ENCODE measurements around the gene RRP8. TPM values are rescaled to one million over a fixed set of nuclear protein-coding genes. Genes with fewer than 3 reads are reported as not detected.

RRP8 gene
- total and polyA plus RNA-seq, 5 donors from 2014 or later = 21.0 to 30.9 (median 23.6) TPM

DNA sequence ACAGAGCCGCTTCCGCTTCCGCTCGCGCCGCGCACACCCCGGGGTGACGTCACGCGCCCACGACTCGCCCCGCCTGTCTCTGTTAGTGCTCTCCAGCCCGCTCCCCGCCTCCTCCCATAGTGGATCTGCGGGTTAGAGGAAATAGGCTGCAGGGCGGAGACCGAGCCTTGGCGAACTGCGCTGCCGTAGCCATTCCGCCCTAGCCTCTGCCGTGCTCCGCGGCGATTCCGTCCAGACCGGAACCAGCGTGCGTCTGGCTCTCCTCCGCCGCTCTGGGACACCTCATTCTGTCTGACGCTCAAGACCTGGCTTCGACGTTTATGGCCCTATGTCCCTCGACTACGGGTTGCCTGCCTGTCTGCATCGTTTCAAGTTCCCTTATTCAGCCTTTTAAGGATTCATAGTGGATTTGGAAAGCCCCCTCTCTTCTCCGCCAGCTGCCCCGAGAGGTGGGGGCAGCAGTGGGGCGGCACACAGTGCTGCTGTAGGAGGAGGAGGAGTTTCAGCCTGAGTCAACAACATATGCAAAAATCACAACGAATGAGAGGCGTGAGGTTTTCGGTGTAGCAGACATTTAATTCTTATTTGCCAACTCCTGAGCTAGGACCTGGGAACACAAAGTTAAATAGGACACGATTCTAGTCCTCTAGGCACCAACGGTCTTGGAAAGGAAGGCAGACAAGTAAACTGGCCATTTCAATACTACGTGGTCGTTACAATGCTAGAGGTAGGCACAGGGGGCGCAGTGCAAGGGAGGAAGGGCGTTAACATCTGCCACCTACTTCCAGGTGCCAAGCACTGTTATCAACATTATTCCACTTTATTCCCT, 9.0 kb upstream of the RRP8 start, which contains the start of gene TAF10:
Gene TAF10 (minus strand): TSS at position 4 of the 829 bp plus-strand sequence. CDS start 27 bp downstream, outside the sequence.
- peaks cover 45% of the 10 kb centered on the region for H3K4me1 ChIP-seq (ENCODE audit: control insufficient read depth, insufficient read depth, low read length, poor library complexity, severe bottlenecking)
- Mint-ChIP-seq H3K27ac (peak within 1 kb of the TSS in 2 of 3 donors; percentile 98), H3K36me3 (peaks cover 36% of the 10 kb centered on the region), H3K4me1 (peaks cover 0 to 52% (median 36%) of the 10 kb centered on the region in 4 donors), H3K4me3 (peak within 1 kb of the TSS in 3 of 4 donors; percentile 92 to 95 (median 94)), H3K9me3 (no peaks in the 10 kb centered on the region), H3K27me3 (no peaks in the 10 kb centered on the region)
- DNase-seq (peak; percentile 94 to 98 (median 95)), ATAC-seq (ENCODE audit: low read depth in 2 of 2) (peak; percentile 89 to 90)
- peak within 1 kb of the TSS; percentile 96 for H3K4me3 ChIP-seq (ENCODE audit: low read depth, low read length)
- H3K27ac ChIP-seq (ENCODE audit: insufficient read depth, low read length, poor library complexity, severe bottlenecking) = peak within 1 kb of the TSS; percentile 95
- H3K27me3 ChIP-seq (ENCODE audit: control insufficient read depth, insufficient read depth, low read length) = no peaks in the 10 kb centered on the region
- H3K36me3 ChIP-seq (ENCODE audit: control insufficient read depth, insufficient read depth, low read length) = peaks cover 52% of the 10 kb centered on the region
- no peaks in the 10 kb centered on the region for H3K9me3 ChIP-seq (ENCODE audit: control insufficient read depth in 2 of 2, low read length in 2 of 2)

- Mint-ChIP-seq H3K9me3 (no peaks in the 10 kb centered on the region), H3K27me3 (no peaks in the 10 kb centered on the region), H3K4me1 (peaks cover 0 to 51% (median 38%) of the 10 kb centered on the region in 4 donors), H3K27ac (peak overlapping the region in 2 of 3 donors; percentile 98), H3K36me3 (peaks cover 36% of the 10 kb centered on the region), H3K4me3 (peak overlapping the region in 3 of 4 donors; percentile 92 to 95 (median 94))
- peak overlapping the region; percentile 95 for H3K27ac ChIP-seq (ENCODE audit: insufficient read depth, low read length, poor library complexity, severe bottlenecking)
- peaks cover 45% of the 10 kb centered on the region for H3K4me1 ChIP-seq (ENCODE audit: control insufficient read depth, insufficient read depth, low read length, poor library complexity, severe bottlenecking)
- ATAC-seq (ENCODE audit: low read depth in 2 of 2) (peak; percentile 1 to 9), DNase-seq (no peak)
- peaks cover 50% of the 10 kb centered on the region for H3K36me3 ChIP-seq (ENCODE audit: control insufficient read depth, insufficient read depth, low read length)
- H3K4me3 ChIP-seq (ENCODE audit: low read depth, low read length) = no peak overlapping the region
- H3K27me3 ChIP-seq (ENCODE audit: control insufficient read depth, insufficient read depth, low read length) = no peaks in the 10 kb centered on the region
- no peaks in the 10 kb centered on the region for H3K9me3 ChIP-seq (ENCODE audit: control insufficient read depth in 2 of 2, low read length in 2 of 2)
These were observed 8.5 kb upstream of the RRP8 start for GRCh38 chr11:6611963-6612212.

DNA sequence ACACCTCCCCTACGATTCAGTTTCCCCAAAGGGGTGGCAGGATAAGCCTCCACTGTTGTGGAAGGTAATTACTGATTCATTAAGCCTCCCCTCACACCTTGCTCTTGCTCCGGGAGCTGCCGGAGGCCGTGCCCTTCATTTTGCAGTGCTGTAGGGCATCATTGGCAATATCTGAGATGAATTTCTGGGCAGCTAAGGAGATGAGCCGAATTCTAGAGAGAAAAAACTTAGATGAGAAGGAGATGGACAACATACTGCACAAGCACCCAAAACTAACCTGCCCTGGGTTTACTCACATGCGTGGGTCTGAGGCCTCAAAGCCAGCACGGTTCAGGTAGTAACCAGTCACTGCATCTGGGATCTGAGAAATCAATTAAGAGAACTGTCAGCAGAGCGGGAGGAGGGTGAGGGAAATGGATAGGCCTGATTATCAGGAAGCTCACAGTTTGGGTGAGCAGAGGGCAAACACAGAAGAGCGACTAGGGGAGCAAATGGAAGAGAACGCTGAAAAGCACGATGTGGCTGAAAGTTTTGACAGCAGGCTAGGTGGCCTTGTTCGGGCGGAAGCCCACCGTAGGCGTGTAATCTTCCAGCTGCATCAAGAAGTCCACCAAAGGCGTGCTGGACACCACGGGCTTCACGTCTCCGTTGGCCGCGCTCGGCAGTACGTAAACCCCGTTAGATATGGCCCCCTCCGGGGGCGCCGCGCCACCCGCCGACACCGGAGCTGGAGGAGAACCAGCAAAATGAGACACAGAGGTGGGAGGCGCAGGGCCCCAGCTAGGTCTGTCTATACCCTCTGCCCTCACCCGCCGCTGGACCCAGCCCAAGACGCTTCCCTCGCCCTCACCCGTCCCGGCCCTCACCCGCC, 7.9 kb upstream of the RRP8 start:
- peaks cover 48% of the 10 kb centered on the region for H3K4me1 ChIP-seq (ENCODE audit: control insufficient read depth, insufficient read depth, low read length, poor library complexity, severe bottlenecking)
- H3K4me3 Mint-ChIP-seq = peak overlapping the region in 3 of 4 donors; percentile 92 to 95 (median 94)
- no peaks in the 10 kb centered on the region for H3K9me3 Mint-ChIP-seq
- peaks cover 33% of the 10 kb centered on the region for H3K36me3 Mint-ChIP-seq
- no peaks in the 10 kb centered on the region for H3K27me3 Mint-ChIP-seq
- peaks cover 2 to 47% (median 40%) of the 10 kb centered on the region in 4 donors for H3K4me1 Mint-ChIP-seq
- peak overlapping the region; percentile 95 for H3K27ac ChIP-seq (ENCODE audit: insufficient read depth, low read length, poor library complexity, severe bottlenecking)
- peak overlapping the region in 2 of 3 donors; percentile 98 for H3K27ac Mint-ChIP-seq
- ATAC-seq (ENCODE audit: low read depth in 2 of 2) (no peak), DNase-seq (peak in 1 of 3 donors; percentile 42)
- H3K36me3 ChIP-seq (ENCODE audit: control insufficient read depth, insufficient read depth, low read length) = peaks cover 44% of the 10 kb centered on the region
- H3K9me3 ChIP-seq (ENCODE audit: control insufficient read depth in 2 of 2, low read length in 2 of 2) = no peaks in the 10 kb centered on the region
- H3K4me3 ChIP-seq (ENCODE audit: low read depth, low read length) = peak overlapping the region; percentile 71
- H3K27me3 ChIP-seq (ENCODE audit: control insufficient read depth, insufficient read depth, low read length) = no peaks in the 10 kb centered on the region

DNA sequence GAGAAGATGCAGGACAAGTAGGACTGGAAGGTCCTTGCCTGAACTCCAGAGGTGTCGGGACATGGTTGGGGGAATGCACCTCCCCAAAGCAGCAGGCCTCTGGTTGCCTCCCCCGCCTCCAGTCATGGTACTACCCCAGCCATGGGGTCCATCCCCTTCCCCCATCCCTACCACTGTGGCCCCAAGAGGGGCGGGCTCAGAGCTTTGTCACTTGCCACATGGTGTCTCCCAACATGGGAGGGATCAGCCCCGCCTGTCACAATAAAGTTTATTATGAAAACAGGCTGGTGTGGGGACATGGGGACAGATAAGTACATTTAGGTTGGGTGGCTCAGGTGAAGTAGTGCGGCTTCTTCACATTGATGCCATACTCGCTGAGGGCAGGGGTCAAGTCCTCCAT, 7.2 kb upstream of the RRP8 start:
- peaks cover 38% of the 10 kb centered on the region for H3K36me3 ChIP-seq (ENCODE audit: control insufficient read depth, insufficient read depth, low read length)
- Mint-ChIP-seq H3K9me3 (no peaks in the 10 kb centered on the region), H3K27me3 (no peaks in the 10 kb centered on the region), H3K36me3 (peaks cover 27% of the 10 kb centered on the region), H3K4me1 (peaks cover 8 to 42% (median 34%) of the 10 kb centered on the region in 4 donors), H3K27ac (peak overlapping the region in 1 of 3 donors; percentile 98), H3K4me3 (peak overlapping the region in 3 of 4 donors; percentile 92 to 95 (median 94))
- H3K9me3 ChIP-seq (ENCODE audit: control insufficient read depth in 2 of 2, low read length in 2 of 2) = no peaks in the 10 kb centered on the region
- peak overlapping the region; percentile 95 for H3K27ac ChIP-seq (ENCODE audit: insufficient read depth, low read length, poor library complexity, severe bottlenecking)
- H3K4me3 ChIP-seq (ENCODE audit: low read depth, low read length) = peak overlapping the region; percentile 71
- DNase-seq (no peak), ATAC-seq (ENCODE audit: low read depth in 2 of 2) (no peak)
- H3K4me1 ChIP-seq (ENCODE audit: control insufficient read depth, insufficient read depth, low read length, poor library complexity, severe bottlenecking) = peaks cover 56% of the 10 kb centered on the region
- H3K27me3 ChIP-seq (ENCODE audit: control insufficient read depth, insufficient read depth, low read length) = no peaks in the 10 kb centered on the region

DNA sequence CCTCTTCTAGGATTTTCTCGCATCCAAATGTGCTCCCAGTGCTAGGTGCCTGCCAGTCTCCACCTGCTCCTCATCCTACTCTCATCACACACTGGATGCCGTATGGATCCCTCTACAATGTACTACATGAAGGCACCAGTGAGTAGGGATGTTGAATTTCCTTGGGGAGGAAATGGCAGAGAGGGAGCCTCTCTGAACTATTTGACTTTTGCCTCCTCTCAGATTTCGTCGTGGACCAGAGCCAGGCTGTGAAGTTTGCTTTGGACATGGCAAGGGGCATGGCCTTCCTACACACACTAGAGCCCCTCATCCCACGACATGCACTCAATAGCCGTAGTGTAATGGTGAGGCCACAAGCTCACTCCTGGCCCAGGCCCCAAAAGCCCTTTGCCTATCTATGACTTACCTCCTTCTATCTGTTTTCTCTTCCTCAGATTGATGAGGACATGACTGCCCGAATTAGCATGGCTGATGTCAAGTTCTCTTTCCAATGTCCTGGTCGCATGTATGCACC, 6.1 kb upstream of the RRP8 start:
- Histone ChIP-seq H3K4me1 (ENCODE audit: control insufficient read depth, insufficient read depth, low read length, poor library complexity, severe bottlenecking) (peaks cover 66% of the 10 kb centered on the region), H3K4me3 (ENCODE audit: low read depth, low read length) (no peak overlapping the region), H3K36me3 (ENCODE audit: control insufficient read depth, insufficient read depth, low read length) (peaks cover 36% of the 10 kb centered on the region), H3K27me3 (ENCODE audit: control insufficient read depth, insufficient read depth, low read length) (no peaks in the 10 kb centered on the region), H3K9me3 (ENCODE audit: control insufficient read depth in 2 of 2, low read length in 2 of 2) (no peaks in the 10 kb centered on the region), H3K27ac (ENCODE audit: insufficient read depth, low read length, poor library complexity, severe bottlenecking) (peak overlapping the region; percentile 57)
- DNase-seq (no peak), ATAC-seq (ENCODE audit: low read depth in 2 of 2) (no peak)
- Mint-ChIP-seq H3K4me3 (peak overlapping the region in 3 of 4 donors; percentile 62 to 94 (median 73)), H3K9me3 (no peaks in the 10 kb centered on the region), H3K4me1 (peaks cover 8 to 38% (median 30%) of the 10 kb centered on the region in 4 donors), H3K27me3 (no peaks in the 10 kb centered on the region), H3K36me3 (peaks cover 21% of the 10 kb centered on the region), H3K27ac (peak overlapping the region in 2 of 3 donors; percentile 2 to 98)

DNA sequence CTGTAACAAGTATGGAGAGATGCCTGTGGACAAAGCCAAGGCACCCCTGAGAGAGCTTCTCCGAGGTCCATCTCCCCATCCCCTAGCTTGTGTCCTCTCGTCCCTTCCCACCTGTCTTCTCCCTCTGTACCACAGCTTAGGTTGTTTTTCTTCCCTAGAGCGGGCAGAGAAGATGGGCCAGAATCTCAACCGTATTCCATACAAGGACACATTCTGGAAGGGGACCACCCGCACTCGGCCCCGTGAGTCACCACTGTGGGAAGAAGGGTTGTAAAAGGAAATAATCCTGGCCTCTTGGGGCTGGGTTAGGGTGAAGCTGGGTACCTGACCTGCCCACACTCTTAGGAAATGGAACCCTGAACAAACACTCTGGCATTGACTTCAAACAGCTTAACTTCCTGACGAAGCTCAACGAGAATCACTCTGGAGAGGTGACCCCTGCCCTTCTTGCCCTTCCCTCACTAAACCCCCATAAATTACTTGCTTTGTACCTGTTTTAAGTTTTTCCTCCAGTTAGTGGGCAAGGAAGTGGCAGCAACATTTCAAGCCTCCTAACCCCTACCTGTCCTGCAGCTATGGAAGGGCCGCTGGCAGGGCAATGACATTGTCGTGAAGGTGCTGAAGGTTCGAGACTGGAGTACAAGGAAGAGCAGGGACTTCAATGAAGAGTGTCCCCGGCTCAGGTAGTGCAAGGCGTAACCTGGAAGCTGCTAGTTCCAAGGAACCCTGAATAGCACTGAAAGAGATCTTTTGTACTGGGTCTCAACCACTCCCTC, 5.5 kb upstream of the RRP8 start:
- Histone ChIP-seq H3K27me3 (ENCODE audit: control insufficient read depth, insufficient read depth, low read length) (no peaks in the 10 kb centered on the region), H3K9me3 (ENCODE audit: control insufficient read depth in 2 of 2, low read length in 2 of 2) (no peaks in the 10 kb centered on the region), H3K4me3 (ENCODE audit: low read depth, low read length) (no peak overlapping the region), H3K4me1 (ENCODE audit: control insufficient read depth, insufficient read depth, low read length, poor library complexity, severe bottlenecking) (peaks cover 71% of the 10 kb centered on the region), H3K27ac (ENCODE audit: insufficient read depth, low read length, poor library complexity, severe bottlenecking) (peak overlapping the region; percentile 57), H3K36me3 (ENCODE audit: control insufficient read depth, insufficient read depth, low read length) (peaks cover 36% of the 10 kb centered on the region)
- ATAC-seq (ENCODE audit: low read depth in 2 of 2) (no peak), DNase-seq (no peak)
- Mint-ChIP-seq H3K4me3 (peak overlapping the region in 1 of 4 donors; percentile 16), H3K27ac (peak overlapping the region in 1 of 3 donors; percentile 98), H3K4me1 (peaks cover 8 to 38% (median 30%) of the 10 kb centered on the region in 4 donors), H3K36me3 (peaks cover 21% of the 10 kb centered on the region), H3K9me3 (no peaks in the 10 kb centered on the region), H3K27me3 (no peaks in the 10 kb centered on the region)

- Histone ChIP-seq H3K27me3 (ENCODE audit: control insufficient read depth, insufficient read depth, low read length) (no peaks in the 10 kb centered on the region), H3K9me3 (ENCODE audit: control insufficient read depth in 2 of 2, low read length in 2 of 2) (no peaks in the 10 kb centered on the region), H3K27ac (ENCODE audit: insufficient read depth, low read length, poor library complexity, severe bottlenecking) (peak overlapping the region; percentile 75), H3K4me1 (ENCODE audit: control insufficient read depth, insufficient read depth, low read length, poor library complexity, severe bottlenecking) (peaks cover 71% of the 10 kb centered on the region), H3K36me3 (ENCODE audit: control insufficient read depth, insufficient read depth, low read length) (peaks cover 36% of the 10 kb centered on the region), H3K4me3 (ENCODE audit: low read depth, low read length) (peak overlapping the region; percentile 54)
- peaks cover 8 to 38% (median 30%) of the 10 kb centered on the region in 4 donors for H3K4me1 Mint-ChIP-seq
- peaks cover 21% of the 10 kb centered on the region for H3K36me3 Mint-ChIP-seq
- H3K27me3 Mint-ChIP-seq = no peaks in the 10 kb centered on the region
- DNase-seq (no peak), ATAC-seq (ENCODE audit: low read depth in 2 of 2) (no peak)
- peak overlapping the region in 1 of 4 donors; percentile 16 for H3K4me3 Mint-ChIP-seq
- no peaks in the 10 kb centered on the region for H3K9me3 Mint-ChIP-seq
- peak overlapping the region in 1 of 3 donors; percentile 60 for H3K27ac Mint-ChIP-seq
These were observed 4.6 kb upstream of the RRP8 start for GRCh38 chr11:6608011-6608410.
